HepG2 (cell line): ENCODE results near the gene SLC25A10. TPM values are rescaled to one million over a fixed set of nuclear protein-coding genes. Genes with fewer than 3 reads are reported as not detected.

Experiments
- CC2D1A ChIP-seq: sonication (generic); formaldehyde crosslinking; IDR thresholded peaks from 2 replicates; pipeline ENCODE4 v1.8.1; 2023; ENCODE audit warnings: mild to moderate bottlenecking, missing genetic modification reagents
- CCAR2 ChIP-seq: fragments of 200-400 bp; formaldehyde crosslinking; optimal IDR thresholded peaks from 2 replicates; pipeline ENCODE3; 2018; ENCODE audit warnings: low read depth, mild to moderate bottlenecking, low read length, moderate library complexity
- MED8 ChIP-seq: sonication (generic); formaldehyde crosslinking; IDR thresholded peaks from 2 replicates; pipeline ENCODE4 v1.8.1; 2023; ENCODE audit warnings: mild to moderate bottlenecking, missing genetic modification reagents; ENCODE audit not compliant: insufficient replicate concordance
- MLX ChIP-seq: IDR thresholded peaks from 2 replicates; pipeline ENCODE4 v1.6.1; 2016
- RERE ChIP-seq: IDR thresholded peaks from 2 replicates; pipeline ENCODE4 v1.6.1; 2016; ENCODE audit warnings: low read depth, missing genetic modification reagents, missing compliant biosample characterization
- RNF219 ChIP-seq: sonication (generic); formaldehyde crosslinking; IDR thresholded peaks from 2 replicates; pipeline ENCODE4 v1.5.0; 2020; ENCODE audit warnings: mild to moderate bottlenecking, missing genetic modification reagents
- RXRB ChIP-seq: IDR thresholded peaks from 2 replicates; pipeline ENCODE4 v1.6.1; 2016; ENCODE audit warnings: borderline replicate concordance, missing genetic modification reagents, missing compliant biosample characterization
- SCMH1 ChIP-seq: sonication (generic); formaldehyde crosslinking; IDR thresholded peaks from 2 replicates; pipeline ENCODE4 v1.9.0; 2021; ENCODE audit warnings: missing genetic modification reagents, mild to moderate bottlenecking, borderline replicate concordance
- SRSF4 ChIP-seq: fragments of 200-400 bp; formaldehyde crosslinking; IDR thresholded peaks from one replicate; pipeline ENCODE4 v1.6.1; 2018; ENCODE audit warnings: mild to moderate bottlenecking, low read depth, low read length, moderate library complexity; ENCODE audit not compliant: poor library complexity, severe bottlenecking
- XRCC5 ChIP-seq: fragments of 200-400 bp; formaldehyde crosslinking; optimal IDR thresholded peaks from 2 replicates; pipeline ENCODE3; 2017; ENCODE audit warnings: mild to moderate bottlenecking, low read length
- ZBTB33 ChIP-seq: sonication (generic); formaldehyde crosslinking; IDR thresholded peaks from 2 replicates; pipeline ENCODE4 v1.4.0; 2020; ENCODE audit warnings: missing genetic modification reagents
- ZC3H13 ChIP-seq: sonication (generic); formaldehyde crosslinking; IDR thresholded peaks from 2 replicates; pipeline ENCODE4 v1.8.1; 2023; ENCODE audit warnings: mild to moderate bottlenecking, missing genetic modification reagents, moderate library complexity
- ZEB1 ChIP-seq: IDR thresholded peaks from 2 replicates; pipeline ENCODE4 v1.6.1; 2012; ENCODE audit warnings: mild to moderate bottlenecking, low read depth, inconsistent platforms; ENCODE audit not compliant: insufficient replicate concordance
- ZNF256 ChIP-seq: sonication (generic); formaldehyde crosslinking; conservative IDR thresholded peaks from 2 replicates; pipeline ENCODE4 v1.4.0; 2020; ENCODE audit warnings: missing genetic modification reagents
- ZNF460 ChIP-seq: sonication (generic); formaldehyde crosslinking; IDR thresholded peaks from 2 replicates; pipeline ENCODE4 v1.5.1; 2020; ENCODE audit warnings: missing genetic modification reagents, mild to moderate bottlenecking, borderline replicate concordance
- ZNF547 ChIP-seq: sonication (generic); formaldehyde crosslinking; IDR thresholded peaks from 2 replicates; pipeline ENCODE4 v1.5.1; 2020; ENCODE audit warnings: mild to moderate bottlenecking, missing genetic modification reagents
- ZNF570 ChIP-seq: sonication (generic); formaldehyde crosslinking; IDR thresholded peaks from 2 replicates; pipeline ENCODE4 v1.4.0; 2020; ENCODE audit warnings: mild to moderate bottlenecking, missing genetic modification reagents, borderline replicate concordance
- polyA plus RNA-seq, 8 experiments: library from polyadenylated mRNA; depleted of rRNA in 3 of 8; stranded (reverse) in 7 of 8; unstranded in 1 of 8; fragments of >200 nt; fragmentation: Illumina TruSeq in 4 of 8; extraction: Trizol in 4 of 8; gene quantifications; 2 replicates each; pipeline versions ENCODE4 v1.2.1 to v1.2.3, GENCODE V29; 2011 to 2016; ENCODE audit warnings: low read depth in 4 of 8, missing spikeins in 1 of 8, mixed read lengths in 1 of 8; ENCODE audit not compliant: insufficient read depth in 1 of 8
- total RNA-seq, 5 experiments: library from RNA; depleted of rRNA; stranded (reverse); fragments of >200 nt; fragmentation: Illumina TruSeq; extraction: Trizol; gene quantifications; 2 replicates each; pipeline ENCODE4 v1.2.3, GENCODE V29; 2016; ENCODE audit warnings: low read depth in 1 of 5

SLC25A10 gene
- total and polyA plus RNA-seq, 2 of the 13 experiments (the other 11 are each of a cell fraction or from before 2014, with no cell fraction given), result 46.5 to 140 TPM

- TF ChIP-seq XRCC5 (peak; percentile 94), MED8 (CRISPR knock-in tag) (peak; percentile 81), SRSF4 (peak; percentile 67), ZEB1 (no peak), ZNF256 (CRISPR knock-in tag) (0 out of 2 replicates have a peak, but pooled peaks have one; percentile 36), ZNF460 (CRISPR knock-in tag) (peak; percentile 54; the same call in 1 of the 2 replicates), ZC3H13 (CRISPR knock-in tag) (peak; percentile 92), MLX (CRISPR knock-in tag) (peak; percentile 78; the same call in 1 of the 2 replicates), RERE (0 out of 2 replicates have a peak, but pooled peaks have one; percentile 22), CCAR2 (no peak), RXRB (CRISPR knock-in tag) (peak; percentile 82), CC2D1A (no peak), ZNF570 (CRISPR knock-in tag) (peak; percentile 74; the same call in 1 of the 2 replicates), SCMH1 (CRISPR knock-in tag) (no peak), ZNF547 (CRISPR knock-in tag) (peak; percentile 57), ZBTB33 (peak; percentile 57; the same call in 1 of the 2 replicates), RNF219 (CRISPR knock-in tag) (no peak)
Observed at GRCh38 chr17:81702934-81703746, 8.9 kb upstream of the SLC25A10 start, which contains the start of gene MRPL12 (continued).
